HEK293 (cell line): Measurements from ENCODE around the gene SDC1.

Experiments used
- CTCF ChIA-PET: fragments of 350-600 bp; formaldehyde crosslinking; extraction: SDS; loops from one replicate; lab custom pipeline; 2021; ENCODE audit warnings: antibody characterized with exemption; lab: Yijun Ruan, JAX
- POLR2A ChIA-PET: fragments of 300-600 bp; formaldehyde crosslinking; extraction: SDS; loops from one replicate; lab custom pipeline; 2020; ENCODE audit warnings: antibody characterized with exemption, inconsistent platforms; lab: Yijun Ruan, JAX
- H3K27ac ChIP-seq: fragments of 200-500 bp; sonication (Bioruptor generic); 2 replicates; pipeline ENCODE4 v1.5.1; 2014; ENCODE audit warnings: low read depth, low read length, control low read depth, inconsistent platforms; ENCODE audit errors: extremely low read depth
- H3K36me3 ChIP-seq, 2 experiments: fragments of 200-500 bp in 1 of 2; sonication (Bioruptor generic) in 1 of 2; 1 replicate in 1 of 2; 2 replicates in 1 of 2; pipeline ENCODE4 v1.5.1; 2014 to 2017; ENCODE audit warnings: inconsistent platforms in 2 of 2, low read length in 2 of 2; ENCODE audit not compliant: control insufficient read depth in 2 of 2, insufficient read depth in 1 of 2
- H3K4me1 ChIP-seq: fragments of 200-500 bp; sonication (Bioruptor generic); 2 replicates; pipeline ENCODE4 v1.5.1; 2014; ENCODE audit warnings: mild to moderate bottlenecking, low read length, inconsistent platforms; ENCODE audit not compliant: control insufficient read depth, insufficient read depth
- H3K4me3 ChIP-seq: 2 replicates; pipeline ENCODE4 v1.5.1; 2011; ENCODE audit warnings: low read depth, mild to moderate bottlenecking, control low read depth, low read length, moderate library complexity
- H3K9me3 ChIP-seq: fragments of 200-500 bp; sonication (Bioruptor generic); 2 replicates; pipeline ENCODE4 v1.5.1; 2014; ENCODE audit warnings: low read depth, low read length, inconsistent platforms; ENCODE audit not compliant: control insufficient read depth, insufficient read depth
- FEZF1 ChIP-seq: fragments of 450-650 bp; formaldehyde crosslinking; IDR thresholded peaks from 2 replicates; pipeline ENCODE4 v1.5.1; 2016; ENCODE audit warnings: missing biosample characterization, missing genetic modification characterization
- GFI1B ChIP-seq: fragments of 450-650 bp; formaldehyde crosslinking; IDR thresholded peaks from 2 replicates; pipeline ENCODE4 v1.5.1; 2016; ENCODE audit warnings: missing biosample characterization, missing genetic modification characterization
- IKZF3 ChIP-seq: fragments of 450-650 bp; IDR thresholded peaks from 2 replicates; pipeline ENCODE4 v1.5.0; 2018; ENCODE audit warnings: missing biosample characterization, mild to moderate bottlenecking, missing genetic modification characterization, moderate library complexity
- PATZ1 ChIP-seq: fragments of 450-650 bp; formaldehyde crosslinking; IDR thresholded peaks from 2 replicates; pipeline ENCODE4 v1.5.1; 2016; ENCODE audit warnings: missing biosample characterization, missing genetic modification characterization
- PRDM1 ChIP-seq: fragments of 450-650 bp; formaldehyde crosslinking; IDR thresholded peaks from 2 replicates; pipeline ENCODE4; 2016; ENCODE audit warnings: missing biosample characterization, missing genetic modification characterization
- SP3 ChIP-seq: fragments of 450-650 bp; formaldehyde crosslinking; IDR thresholded peaks from 2 replicates; pipeline ENCODE4 v1.5.1; 2016; ENCODE audit warnings: missing biosample characterization, missing genetic modification characterization
- WT1 ChIP-seq: fragments of 450-650 bp; formaldehyde crosslinking; IDR thresholded peaks from 2 replicates; pipeline ENCODE4 v1.5.1; 2016; ENCODE audit warnings: missing biosample characterization, missing genetic modification characterization
- ZNF221 ChIP-seq: fragments of 450-650 bp; formaldehyde crosslinking; IDR thresholded peaks from 2 replicates; pipeline ENCODE4 v1.5.1; 2017; ENCODE audit warnings: missing biosample characterization, missing genetic modification characterization, borderline replicate concordance
- ZNF366 ChIP-seq: fragments of 450-650 bp; formaldehyde crosslinking; conservative IDR thresholded peaks from 2 replicates; pipeline ENCODE4 v1.5.1; 2016; ENCODE audit warnings: missing biosample characterization, missing genetic modification characterization
- ZNF404 ChIP-seq: fragments of 450-650 bp; formaldehyde crosslinking; IDR thresholded peaks from 2 replicates; pipeline ENCODE4 v1.5.1; 2017; ENCODE audit warnings: missing biosample characterization, missing genetic modification characterization
- ZNF596 ChIP-seq: fragments of 450-650 bp; IDR thresholded peaks from 2 replicates; pipeline ENCODE4 v1.5.0; 2018; ENCODE audit warnings: missing biosample characterization, mild to moderate bottlenecking, missing genetic modification characterization, moderate library complexity
- ZNF776 ChIP-seq: fragments of 450-650 bp; formaldehyde crosslinking; IDR thresholded peaks from 2 replicates; pipeline ENCODE4 v1.5.0; 2017; ENCODE audit warnings: missing biosample characterization, missing genetic modification characterization, borderline replicate concordance
- ZNF785 ChIP-seq: fragments of 450-650 bp; formaldehyde crosslinking; IDR thresholded peaks from 2 replicates; pipeline ENCODE4 v1.5.1; 2016; ENCODE audit warnings: missing biosample characterization, missing genetic modification characterization
- ZNF837 ChIP-seq: fragments of 450-650 bp; formaldehyde crosslinking; IDR thresholded peaks from 2 replicates; pipeline ENCODE4 v1.5.1; 2016; ENCODE audit warnings: missing biosample characterization, missing genetic modification characterization
- ZSCAN16 ChIP-seq: fragments of 450-650 bp; formaldehyde crosslinking; IDR thresholded peaks from 2 replicates; pipeline ENCODE4 v1.5.1; 2016; ENCODE audit warnings: missing biosample characterization, missing genetic modification characterization
- TF ChIP-seq, protein P1 (sequence below): fragments of 450-650 bp; formaldehyde crosslinking; IDR thresholded peaks from 2 replicates; pipeline ENCODE4 v1.5.0; 2017; ENCODE audit warnings: missing biosample characterization, missing genetic modification characterization, borderline replicate concordance
- TF ChIP-seq, protein P2 (sequence below): fragments of 450-650 bp; formaldehyde crosslinking; IDR thresholded peaks from 2 replicates; pipeline ENCODE4 v1.5.1; 2017; ENCODE audit warnings: missing biosample characterization, mild to moderate bottlenecking, missing genetic modification characterization, moderate library complexity
- TF ChIP-seq, protein P3 (sequence below): sonication (generic); formaldehyde crosslinking; IDR thresholded peaks from 2 replicates; pipeline ENCODE4 v1.8.1; 2022; ENCODE audit warnings: mild to moderate bottlenecking, moderate library complexity, missing genetic modification reagents
- TF ChIP-seq, protein P4 (sequence below): fragments of 450-650 bp; formaldehyde crosslinking; IDR thresholded peaks from 2 replicates; pipeline ENCODE4 v1.5.1; 2016; ENCODE audit warnings: missing biosample characterization, missing genetic modification characterization

The SDC1 gene

DNA sequence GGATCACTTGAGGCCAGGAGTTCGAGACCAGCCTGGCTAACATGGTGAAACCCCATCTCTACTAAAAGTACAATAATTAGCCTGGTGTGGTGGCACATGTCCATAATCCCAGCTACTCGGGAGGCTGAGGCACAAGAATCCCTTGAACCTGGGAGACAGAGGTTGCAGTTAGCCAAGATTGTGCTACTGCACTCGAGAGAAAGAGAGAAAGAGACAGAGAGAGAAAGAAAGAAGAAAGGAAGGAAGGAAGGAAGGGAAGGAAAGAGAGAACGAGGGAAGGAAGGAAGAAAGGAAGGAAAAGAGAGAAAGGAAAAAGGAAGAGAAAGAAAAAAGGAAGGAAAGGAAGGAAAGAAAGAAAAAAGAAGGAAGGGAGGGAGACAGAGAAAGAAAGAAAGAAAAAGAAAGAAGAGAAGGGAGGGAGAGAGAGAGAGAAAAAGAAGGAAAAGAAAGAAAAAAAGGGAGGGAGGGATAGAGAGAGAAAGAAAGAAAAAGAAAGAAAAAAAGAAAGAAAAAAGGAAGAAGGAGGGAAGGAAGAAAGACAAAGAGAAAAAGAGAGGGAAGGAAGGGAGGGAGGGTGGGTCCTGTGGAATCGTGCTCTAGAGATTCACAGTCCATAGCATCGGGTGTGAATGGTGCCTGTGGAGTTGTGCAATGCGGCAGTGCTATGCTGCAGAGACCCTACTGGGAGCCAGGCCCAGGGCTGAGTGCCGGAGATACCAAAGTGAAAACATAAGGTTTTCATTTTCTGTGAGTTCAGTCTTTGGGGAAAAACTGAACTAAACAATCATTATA, 4.6 kb upstream of the SDC1 start:
- Histone ChIP-seq H3K4me1 (no peaks in the 10 kb centered on the region), H3K27ac (no peak overlapping the region), H3K36me3 (no peaks in the 10 kb centered on the region), H3K4me3 (no peak overlapping the region), H3K9me3 (no peaks in the 10 kb centered on the region)
- peak; percentile 45; the same call in 1 of the 2 replicates for TF ChIP-seq PRDM1 (tag by site-specific recombination)
- no peak for TF ChIP-seq SP3 (tag by site-specific recombination)
- TF ChIP-seq ZNF366 (tag by site-specific recombination), result peak; percentile 93
- ChIA-PET CTCF (no interaction called here), POLR2A (no interaction called here)

GRCh38 chr2:20227894-20228505, 3.1 kb upstream of the SDC1 start:
- Histone ChIP-seq H3K4me3 (no peak overlapping the region), H3K9me3 (no peaks in the 10 kb centered on the region), H3K36me3 (no peaks in the 10 kb centered on the region), H3K4me1 (peaks cover under 1% of the 10 kb centered on the region; the same call in 1 of the 2 replicates), H3K27ac (no peak overlapping the region)
- ChIA-PET POLR2A (no interaction called here), CTCF (no interaction called here)
- no peak for TF ChIP-seq WT1 (tag by site-specific recombination)
- TF ChIP-seq IKZF3, result no peak
- TF ChIP-seq, protein P1, sequence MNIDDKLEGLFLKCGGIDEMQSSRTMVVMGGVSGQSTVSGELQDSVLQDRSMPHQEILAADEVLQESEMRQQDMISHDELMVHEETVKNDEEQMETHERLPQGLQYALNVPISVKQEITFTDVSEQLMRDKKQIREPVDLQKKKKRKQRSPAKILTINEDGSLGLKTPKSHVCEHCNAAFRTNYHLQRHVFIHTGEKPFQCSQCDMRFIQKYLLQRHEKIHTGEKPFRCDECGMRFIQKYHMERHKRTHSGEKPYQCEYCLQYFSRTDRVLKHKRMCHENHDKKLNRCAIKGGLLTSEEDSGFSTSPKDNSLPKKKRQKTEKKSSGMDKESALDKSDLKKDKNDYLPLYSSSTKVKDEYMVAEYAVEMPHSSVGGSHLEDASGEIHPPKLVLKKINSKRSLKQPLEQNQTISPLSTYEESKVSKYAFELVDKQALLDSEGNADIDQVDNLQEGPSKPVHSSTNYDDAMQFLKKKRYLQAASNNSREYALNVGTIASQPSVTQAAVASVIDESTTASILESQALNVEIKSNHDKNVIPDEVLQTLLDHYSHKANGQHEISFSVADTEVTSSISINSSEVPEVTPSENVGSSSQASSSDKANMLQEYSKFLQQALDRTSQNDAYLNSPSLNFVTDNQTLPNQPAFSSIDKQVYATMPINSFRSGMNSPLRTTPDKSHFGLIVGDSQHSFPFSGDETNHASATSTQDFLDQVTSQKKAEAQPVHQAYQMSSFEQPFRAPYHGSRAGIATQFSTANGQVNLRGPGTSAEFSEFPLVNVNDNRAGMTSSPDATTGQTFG (tag by site-specific recombination), result no peak
- no peak for TF ChIP-seq FEZF1 (tag by site-specific recombination)

DNA sequence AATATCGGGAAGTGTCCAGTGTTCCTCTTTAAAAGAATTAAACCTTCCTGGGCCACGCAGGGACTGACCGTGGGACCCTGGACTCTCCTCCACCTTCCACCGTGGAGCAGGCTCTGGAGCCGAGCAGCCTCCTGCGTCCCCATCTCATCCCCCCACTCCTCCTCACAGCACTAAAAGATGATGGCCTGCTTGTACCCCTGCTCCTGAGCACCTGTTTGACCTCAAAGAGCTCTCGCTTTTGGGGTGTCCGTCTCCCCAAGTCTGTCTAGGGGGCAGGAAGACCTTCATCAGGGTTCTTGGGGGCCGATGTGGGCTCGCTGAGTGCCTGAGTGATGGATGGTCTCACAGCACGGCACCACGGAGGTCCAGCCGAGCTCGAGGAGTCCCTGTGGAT, 1.2 kb upstream of the SDC1 start:
- H3K36me3 ChIP-seq, result no peaks in the 10 kb centered on the region
- H3K4me1 ChIP-seq, result peaks cover 14% of the 10 kb centered on the region
- POLR2A ChIA-PET, result interaction anchor here (1.1 kb wide), 1 partner anchor 220 kb away, joined by 3 read pairs; the partner anchor contains the start of gene RHOB
- no peak overlapping the region for H3K4me3 ChIP-seq
- H3K27ac ChIP-seq, result no peak overlapping the region
- CTCF ChIA-PET, result interaction anchor here (0.6 to 3.0 kb wide), 16 partner anchors 13 to 190 kb away, joined by 3 to 24 read pairs (median 4); no protein-coding TSS in a partner anchor
- no peaks in the 10 kb centered on the region for H3K9me3 ChIP-seq
- TF ChIP-seq SP3 (tag by site-specific recombination), result no peak
- TF ChIP-seq, protein P2, sequence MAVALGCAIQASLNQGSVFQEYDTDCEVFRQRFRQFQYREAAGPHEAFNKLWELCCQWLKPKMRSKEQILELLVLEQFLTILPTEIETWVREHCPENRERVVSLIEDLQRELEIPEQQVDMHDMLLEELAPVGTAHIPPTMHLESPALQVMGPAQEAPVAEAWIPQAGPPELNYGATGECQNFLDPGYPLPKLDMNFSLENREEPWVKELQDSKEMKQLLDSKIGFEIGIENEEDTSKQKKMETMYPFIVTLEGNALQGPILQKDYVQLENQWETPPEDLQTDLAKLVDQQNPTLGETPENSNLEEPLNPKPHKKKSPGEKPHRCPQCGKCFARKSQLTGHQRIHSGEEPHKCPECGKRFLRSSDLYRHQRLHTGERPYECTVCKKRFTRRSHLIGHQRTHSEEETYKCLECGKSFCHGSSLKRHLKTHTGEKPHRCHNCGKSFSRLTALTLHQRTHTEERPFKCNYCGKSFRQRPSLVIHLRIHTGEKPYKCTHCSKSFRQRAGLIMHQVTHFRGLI (tag by site-specific recombination), result no peak
- no peak for TF ChIP-seq ZNF776 (tag by site-specific recombination)
- TF ChIP-seq, protein P3, sequence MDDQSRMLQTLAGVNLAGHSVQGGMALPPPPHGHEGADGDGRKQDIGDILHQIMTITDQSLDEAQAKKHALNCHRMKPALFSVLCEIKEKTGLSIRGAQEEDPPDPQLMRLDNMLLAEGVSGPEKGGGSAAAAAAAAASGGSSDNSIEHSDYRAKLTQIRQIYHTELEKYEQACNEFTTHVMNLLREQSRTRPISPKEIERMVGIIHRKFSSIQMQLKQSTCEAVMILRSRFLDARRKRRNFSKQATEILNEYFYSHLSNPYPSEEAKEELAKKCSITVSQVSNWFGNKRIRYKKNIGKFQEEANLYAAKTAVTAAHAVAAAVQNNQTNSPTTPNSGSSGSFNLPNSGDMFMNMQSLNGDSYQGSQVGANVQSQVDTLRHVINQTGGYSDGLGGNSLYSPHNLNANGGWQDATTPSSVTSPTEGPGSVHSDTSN (CRISPR knock-in tag), result no peak
- TF ChIP-seq ZNF785, result no peak
- TF ChIP-seq GFI1B (tag by site-specific recombination), result no peak
- no peak for TF ChIP-seq PATZ1 (tag by site-specific recombination)
- TF ChIP-seq, protein P4, sequence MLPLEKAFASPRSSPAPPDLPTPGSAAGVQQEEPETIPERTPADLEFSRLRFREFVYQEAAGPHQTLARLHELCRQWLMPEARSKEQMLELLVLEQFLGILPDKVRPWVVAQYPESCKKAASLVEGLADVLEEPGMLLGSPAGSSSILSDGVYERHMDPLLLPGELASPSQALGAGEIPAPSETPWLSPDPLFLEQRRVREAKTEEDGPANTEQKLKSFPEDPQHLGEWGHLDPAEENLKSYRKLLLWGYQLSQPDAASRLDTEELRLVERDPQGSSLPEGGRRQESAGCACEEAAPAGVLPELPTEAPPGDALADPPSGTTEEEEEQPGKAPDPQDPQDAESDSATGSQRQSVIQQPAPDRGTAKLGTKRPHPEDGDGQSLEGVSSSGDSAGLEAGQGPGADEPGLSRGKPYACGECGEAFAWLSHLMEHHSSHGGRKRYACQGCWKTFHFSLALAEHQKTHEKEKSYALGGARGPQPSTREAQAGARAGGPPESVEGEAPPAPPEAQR (tag by site-specific recombination), result no peak
- no peak for TF ChIP-seq ZNF596 (tag by site-specific recombination)
- no peak for TF ChIP-seq ZNF404 (tag by site-specific recombination)
- no peak for TF ChIP-seq ZSCAN16 (tag by site-specific recombination)
- no peak for TF ChIP-seq ZNF221 (tag by site-specific recombination)
- no peak for TF ChIP-seq ZNF837 (tag by site-specific recombination)
